ENCODE data around the gene APOB.
"Not testable (repeated sequence)": the region's sequence is repeated elsewhere in the genome, so short reads cannot be mapped to it uniquely, and the experiment has no call there.

Gene APOB

DNA sequence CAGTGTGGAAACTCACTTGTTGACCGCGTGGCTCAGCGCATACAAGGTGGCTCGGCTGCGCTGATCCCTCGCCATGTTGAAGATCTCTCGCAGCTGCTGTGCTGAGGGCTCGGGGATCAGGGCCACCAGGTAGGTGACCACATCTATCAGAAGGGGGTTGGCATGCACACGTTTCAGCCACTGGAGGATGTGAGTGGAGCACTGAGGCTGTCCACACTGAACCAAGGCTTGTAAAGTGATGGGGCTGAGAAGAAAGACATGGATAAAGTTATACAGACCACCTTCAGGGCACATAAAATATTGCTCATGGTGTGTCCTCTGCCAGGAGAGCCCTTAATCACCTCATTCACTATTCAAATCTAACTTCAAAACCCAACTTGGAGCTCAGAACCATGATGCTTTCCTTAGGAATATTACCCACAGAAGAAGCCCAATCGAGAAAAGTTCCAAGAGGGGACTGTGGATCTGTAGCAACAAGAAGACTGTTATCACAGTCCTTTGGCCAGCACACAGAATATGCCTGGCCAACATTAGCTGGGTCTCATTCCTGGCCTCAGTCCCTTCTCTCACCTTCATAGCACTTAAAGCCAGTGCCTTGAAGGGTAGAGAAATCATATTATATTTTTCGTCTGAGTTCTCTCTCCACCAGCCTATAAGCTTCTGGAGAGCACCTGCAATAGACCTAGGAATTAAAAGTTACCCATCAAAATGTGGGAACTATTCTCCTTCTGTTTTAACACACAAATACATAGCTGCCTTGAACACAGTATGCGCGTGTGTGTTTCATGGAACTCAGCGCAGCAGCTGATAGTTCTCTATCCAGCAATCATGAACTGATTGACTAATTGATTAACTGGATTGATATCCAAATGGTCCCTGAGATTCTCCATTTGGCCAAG lies 11.3 kb downstream of the APOB start:
- no peak for DNase-seq

DNA sequence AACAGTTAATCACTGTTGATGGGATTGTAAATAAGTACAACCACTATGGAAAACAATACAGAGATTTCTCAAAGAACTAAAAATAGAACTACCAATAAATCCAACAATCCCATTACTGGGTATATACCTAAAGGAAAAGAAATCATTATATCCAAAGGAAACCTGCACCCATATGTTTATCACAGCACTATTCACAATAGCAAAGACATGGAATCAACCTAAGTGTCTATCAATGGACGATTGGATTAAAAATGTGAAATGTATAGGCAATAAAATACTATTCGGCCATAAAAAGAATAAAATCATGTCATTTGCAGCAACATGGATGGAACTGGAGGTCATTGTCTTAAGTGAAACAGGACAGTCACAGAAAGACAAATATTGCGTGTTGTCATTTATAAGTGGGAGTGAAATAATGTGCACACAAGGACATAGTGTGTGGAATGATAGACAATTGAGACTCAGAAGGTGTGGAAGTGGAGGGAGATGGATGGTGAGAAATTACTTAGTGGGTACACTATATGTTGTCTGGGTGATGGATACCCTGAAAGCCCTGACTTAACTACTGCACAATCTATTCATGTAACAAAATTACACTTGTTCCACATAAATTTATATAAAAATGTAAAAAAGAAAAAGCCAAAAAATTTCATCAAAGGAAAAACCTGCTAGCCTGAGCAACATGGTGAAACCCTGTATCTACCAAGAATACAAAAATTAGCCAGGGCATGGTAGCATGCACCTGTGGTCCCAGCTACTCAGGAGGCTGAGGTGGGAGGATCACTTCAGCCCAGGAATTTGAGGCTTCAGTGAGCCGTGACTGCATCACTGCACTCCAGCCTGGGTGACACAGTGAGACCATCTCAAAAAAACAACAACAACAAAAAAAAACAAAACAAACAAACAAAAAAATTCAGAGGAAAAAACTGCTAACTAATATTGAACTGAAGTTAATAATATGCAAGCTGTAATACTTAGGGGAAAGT lies 12.6 kb downstream of the APOB start:
- DNase-seq, result no peak

DNA sequence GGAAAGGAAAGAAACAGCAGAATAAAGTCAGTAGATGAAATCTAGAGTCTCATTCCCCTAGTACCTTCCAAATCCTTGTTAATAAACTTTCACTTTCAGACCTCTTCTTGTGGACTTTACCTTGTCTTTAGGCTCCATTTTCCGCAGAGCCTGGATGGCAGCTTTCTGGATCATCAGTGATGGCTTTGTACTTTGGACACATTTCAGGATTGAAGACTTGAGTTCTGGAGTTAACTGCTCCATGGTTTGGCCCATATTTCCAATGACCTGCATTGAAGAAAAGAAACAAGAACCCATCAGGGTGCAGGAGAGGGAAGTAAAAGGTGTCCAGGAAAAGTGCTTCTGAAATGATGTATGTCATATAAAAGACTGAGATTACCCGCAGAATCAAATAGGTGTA lies 14.4 kb downstream of the APOB start:
- no peak for DNase-seq

DNA sequence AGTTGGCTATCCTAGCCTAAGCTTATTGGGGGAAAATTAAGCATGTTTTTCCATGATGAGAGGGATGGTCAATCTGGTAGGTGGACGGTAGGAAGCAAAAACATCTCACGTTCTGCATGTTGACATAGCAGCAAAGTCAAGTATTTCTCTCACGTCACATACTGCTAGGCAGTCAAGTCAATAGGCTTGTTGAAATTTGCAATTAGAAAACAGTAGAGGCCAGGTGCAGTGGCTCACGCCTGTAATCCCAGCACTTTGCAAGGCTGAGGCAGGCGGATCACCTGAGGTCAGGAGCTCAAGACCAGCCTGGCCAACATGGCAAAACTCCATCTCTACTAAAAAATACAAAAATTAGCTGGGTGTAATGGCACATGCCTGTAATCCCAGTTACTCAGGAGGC lies 14.9 kb downstream of the APOB start:
- DNase-seq, result not testable (repeated sequence)

DNA sequence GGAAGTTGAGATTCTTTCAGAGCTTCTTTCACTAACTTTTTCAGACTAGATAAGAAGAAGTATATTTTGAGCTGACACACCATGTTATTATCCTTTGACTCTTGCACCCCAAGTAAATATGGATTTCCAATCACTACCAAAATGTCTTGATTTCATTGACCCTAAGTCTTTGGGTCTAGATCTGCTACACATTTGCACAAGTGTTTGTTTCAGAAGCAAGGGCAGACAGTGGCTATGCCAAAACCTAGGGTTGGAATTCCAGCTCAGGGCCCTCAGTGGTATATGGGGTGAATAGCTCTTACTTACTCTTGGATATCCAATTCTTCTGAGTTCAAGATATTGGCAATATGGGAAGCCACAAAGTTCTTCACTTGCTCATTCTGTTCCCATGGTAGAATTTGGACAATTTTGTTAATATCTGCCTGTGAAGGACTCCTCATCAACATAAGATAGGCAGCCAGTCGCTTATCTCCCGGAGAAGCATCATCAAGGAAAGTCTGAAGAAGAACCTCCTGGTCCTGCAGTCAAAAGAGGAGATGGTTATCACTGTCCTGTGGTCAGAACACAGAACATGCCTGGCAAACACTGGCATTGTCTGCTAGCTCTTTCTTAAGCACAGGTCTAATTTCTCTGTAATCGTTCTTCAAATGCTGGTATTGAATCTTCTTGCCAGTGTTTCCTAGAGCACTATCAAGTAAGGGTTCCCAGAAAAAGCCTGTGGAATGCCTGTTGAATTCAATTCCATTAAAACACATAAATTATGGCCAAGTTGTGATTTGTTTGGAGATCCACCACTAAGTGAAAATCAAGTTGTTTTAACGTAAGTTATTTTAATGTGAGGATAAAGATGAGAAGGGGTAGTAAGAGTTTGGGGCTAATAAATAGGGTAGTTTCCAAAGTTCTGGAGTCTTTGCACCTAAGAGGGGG lies 15.6 kb downstream of the APOB start:
- no peak for DNase-seq

DNA sequence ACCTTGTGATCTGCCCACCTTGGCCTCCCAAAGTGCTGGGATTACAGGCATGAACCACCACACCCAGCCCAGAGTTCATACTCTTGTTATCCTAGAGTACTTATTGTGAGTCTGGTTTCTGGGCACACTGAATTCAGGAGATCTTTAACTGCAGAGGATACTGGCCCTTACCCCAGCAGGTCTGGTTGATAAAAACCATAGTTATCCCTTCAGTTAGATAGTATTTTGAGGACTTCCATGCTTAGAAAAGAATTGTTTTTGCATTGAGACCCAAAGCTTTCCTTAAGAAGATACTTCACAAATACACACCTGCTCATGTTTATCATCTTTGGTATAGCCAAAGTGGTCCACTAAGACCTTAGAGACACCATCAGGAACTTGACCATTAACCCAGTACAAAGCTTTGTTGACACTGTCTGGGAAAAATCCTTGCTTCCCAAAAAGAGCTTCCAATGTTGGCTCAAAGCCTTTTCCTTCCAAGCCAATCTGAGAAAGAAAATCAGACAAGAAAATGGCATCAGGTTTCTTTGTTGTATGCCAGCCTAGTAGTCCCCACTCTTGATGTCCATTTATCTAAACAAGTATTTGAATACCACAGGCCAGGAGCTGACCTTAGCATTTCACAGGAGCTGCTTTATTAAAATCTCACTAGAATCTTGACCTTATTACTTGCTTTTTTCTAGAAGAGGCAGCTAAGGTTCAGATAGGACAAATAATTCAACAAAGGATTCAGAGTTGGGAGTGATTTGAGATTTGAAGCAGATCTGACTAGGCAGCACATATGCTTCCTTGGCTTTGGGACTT lies 17.2 kb downstream of the APOB start:
- DNase-seq, result no peak

DNA sequence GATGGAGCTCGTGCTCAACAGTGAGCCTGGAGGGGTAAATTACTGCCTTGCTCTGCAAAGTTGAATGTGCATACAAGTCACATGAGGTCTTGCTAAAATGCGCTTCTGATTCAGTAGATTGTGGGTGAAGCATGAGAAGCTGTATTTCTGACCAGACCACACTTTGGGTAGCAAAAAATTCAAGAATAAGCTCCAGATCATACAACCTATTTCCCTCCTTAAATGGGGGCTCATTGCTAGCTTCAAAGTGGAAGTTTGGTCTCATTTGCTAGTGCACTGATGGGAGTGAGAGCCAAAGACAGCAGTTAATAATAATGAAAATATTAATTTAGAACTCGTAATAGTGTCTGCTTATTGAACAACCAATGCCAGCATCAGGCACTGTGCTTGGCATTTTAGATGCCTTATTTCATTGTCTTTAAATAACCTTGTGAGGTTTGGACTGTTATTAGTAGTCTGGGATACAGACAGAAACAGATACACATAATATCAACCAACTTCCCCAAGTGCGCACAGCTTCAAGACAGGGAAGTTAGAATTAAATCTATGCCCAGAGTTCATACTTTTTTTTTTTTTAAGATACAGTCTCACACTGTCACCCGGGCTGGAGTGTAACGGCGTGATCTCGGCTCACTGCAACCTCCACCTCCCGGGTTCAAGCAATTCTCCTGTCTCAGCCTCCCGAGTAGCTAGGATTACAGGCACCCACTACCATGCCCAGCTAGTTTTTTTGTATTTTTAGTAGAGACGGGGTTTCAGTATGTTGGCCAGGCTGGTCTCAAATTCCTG lies 18.0 kb downstream of the APOB start:
- no peak for DNase-seq

DNA sequence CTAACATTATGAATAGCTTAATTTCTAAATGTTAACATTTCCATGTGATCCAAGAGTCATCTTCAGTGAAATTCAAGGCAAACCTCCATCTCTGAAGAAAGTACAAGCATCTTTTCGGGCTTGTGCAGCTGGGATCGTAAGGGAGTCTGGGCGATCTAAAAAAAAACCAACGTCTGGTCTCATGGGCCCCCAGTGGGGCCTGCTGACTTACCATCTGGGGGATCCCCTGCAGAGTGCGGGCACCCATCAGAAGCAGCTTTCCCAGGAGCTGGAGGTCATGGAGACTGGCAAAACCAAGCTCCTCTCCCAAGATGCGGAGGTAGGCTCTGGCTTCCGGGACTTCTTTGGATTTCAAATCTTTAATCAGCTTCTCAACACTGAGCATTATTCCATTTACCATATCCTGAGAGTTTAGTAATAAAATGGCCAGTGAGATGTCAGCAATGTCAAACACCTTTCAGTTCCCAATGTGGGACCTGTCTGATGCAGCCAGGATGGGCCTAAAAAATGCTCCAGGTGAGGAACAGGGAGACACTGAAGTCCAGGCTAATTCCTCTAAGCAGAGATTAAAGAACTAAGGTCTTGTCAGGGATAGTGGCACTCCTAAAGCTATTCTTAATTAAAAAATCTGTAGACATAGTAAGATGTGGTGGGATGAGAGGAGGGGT lies 19.0 kb downstream of the APOB start:
- no peak for DNase-seq

DNA sequence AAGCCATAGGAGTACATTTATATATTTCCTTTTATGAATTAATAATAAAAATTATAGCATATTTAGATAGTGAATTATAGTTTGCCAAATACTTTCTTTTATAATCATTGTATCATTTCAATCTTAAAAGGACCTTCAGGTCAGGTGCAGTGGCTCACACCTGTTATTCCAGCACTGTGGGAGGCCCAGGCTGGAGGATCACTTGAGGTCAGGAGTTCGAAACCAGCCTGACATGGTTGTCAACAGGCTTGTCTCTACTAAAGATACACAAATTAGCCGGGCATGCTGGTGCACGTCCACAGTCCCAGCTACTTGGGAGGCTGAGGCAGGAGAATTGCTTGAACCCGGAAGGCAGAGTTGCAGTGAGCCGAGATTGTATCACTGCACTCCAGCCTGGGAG lies 19.7 kb downstream of the APOB start:
- DNase-seq, result no peak

DNA sequence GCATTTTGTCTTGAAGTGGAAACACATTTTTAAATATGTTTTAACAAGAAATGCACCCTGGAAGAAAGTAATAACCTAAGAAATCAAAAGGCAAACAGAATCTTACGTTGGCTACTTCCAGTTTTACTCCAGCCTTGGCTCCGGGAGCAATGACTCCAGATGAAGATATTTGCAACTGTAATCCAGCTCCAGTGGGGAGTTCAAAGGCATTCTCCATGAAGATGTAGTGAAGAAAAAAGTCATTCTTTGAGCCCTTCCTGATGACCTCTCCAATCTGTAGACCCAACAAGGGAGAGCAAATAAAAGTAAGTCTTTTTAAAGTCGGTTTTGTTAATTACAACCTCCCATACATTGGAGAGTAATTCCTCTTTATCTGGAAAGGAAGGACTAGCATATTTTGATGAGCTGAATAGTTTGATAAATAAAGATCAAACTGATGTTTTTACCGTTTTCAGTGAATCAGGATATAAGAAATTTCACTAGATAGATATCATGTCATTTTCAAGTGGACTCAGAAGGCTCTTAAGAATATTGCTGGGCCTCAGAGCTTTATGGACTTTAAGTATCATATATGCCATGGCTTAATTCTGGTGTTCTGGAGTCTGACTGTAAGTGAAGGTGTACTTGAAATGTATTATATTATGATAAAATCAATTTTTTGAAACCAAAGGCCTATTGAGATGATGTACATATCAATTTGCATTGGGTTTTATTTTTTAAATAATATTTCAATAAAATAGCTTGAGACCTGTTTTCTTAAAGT lies 20.3 kb downstream of the APOB start:
- DNase-seq, result no peak

DNA sequence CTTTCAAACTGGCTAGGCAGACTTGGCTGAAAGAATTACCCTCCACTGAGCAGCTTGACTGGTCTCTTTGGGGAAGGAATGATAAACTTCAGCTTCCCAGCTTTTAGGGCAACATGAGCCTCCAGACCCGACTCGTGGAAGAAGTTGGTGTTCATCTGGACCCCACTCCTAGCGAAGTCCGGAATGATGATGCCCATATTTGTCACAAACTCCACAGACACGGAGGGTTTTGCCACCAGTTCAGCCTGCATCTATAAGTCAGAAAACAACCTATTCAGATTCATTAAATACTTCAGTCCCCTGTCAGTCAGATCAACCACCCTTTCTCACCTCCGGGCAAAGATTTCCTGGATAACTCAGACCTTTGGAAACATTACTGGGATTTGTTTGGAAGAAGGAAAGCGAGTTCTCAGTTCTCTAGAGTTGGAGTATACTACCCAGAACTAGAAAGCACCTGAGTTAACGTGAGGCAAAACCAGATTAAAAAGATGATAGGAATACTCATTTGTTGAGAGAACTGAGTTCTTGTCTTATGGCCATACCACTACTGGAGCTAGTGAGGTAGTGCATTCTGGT lies 21.0 kb downstream of the APOB start:
- DNase-seq, result no peak

DNA sequence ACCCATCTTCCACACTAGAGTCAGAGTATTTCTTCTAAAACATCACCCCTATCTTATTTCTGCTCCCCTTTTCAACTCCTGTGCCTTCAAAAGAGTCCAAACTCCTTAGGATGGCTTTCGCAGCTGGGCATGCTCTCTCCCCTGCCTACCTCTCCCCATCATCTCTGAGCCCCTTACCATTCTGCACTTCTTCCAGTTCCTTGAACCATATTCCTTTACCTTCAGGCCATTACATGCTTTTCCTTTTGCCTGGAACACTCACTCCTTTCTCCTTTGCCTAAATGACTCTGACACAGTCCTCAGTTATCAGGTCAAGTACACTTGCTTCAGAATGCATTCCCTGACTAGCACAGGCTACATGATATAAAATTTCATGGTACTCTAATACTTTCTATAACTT lies 22.4 kb downstream of the APOB start:
- DNase-seq, result no peak

DNA sequence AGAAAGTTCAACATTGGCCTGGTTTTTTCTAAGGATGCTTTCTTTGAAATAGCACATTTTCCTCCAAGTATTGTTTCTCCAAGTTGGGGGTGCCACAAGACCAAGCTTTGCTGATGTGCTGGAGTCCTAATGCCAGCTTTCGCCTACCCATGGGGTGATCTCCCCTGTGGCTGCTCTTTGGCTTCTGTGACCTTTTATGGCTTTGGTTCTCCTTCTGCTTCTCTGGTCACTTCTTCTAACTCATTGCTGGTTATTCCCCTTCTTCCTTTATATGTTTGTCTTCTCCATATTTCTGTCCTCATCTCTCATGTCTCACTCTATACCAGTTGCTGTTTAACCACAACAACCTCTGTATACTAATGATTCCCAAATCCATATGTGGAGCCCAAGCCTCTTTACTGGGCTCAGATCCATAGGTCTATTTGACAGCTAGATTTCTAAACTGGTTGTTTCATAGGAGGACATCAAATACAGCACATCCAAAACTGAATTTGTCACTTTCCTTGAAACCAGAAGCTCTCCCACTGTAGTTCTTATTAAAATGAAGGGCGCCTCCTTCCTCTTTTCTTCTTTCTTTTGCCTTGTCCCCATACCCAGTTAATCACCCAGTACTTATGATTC lies 23.1 kb downstream of the APOB start:
- no peak for DNase-seq

DNA sequence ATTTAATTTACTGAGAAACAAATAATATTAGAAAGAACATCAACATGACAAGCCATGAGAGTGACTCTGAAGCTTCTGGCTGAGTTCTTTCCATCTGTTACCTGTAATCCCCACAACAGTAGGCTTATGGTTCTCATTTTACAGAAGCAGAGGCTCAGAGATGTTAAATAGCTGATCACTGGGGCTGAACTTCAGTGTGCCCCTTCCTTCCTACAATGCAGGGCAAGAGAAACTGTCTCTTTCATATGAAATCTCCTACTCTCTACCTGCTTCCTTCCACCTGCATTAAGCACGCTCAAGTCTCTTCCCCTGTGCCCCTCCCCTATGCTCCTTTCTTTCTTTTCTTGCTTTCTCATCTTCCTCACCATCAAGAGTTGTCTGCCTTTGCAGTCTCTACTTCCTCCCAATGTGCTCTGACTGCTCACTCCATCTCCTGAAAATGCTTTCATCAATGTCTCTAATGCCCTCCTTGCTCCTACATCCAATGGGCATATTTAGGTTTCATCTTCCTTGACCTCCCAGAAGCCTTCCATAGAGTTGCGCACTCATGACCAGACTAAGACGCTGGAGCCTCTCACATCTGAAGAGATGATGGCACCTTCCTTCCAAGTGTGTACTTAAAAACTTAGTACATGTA lies 23.7 kb downstream of the APOB start:
- no peak for DNase-seq

DNA sequence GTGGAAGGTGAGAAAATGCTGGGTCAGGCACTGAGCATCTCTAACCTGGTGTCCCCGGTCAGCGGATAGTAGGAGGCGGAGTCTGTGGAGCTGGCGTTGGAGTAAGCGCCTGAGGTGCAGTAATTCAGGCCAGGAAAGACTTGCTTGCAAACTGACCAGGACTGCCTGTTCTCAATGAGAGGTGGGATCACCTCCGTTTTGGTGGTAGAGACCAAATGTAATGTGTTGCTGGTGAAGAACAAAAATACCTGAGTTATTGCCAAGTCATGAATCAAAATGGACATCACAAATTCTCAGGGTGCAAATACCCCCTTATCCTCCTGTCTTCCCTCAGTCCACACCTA lies 24.2 kb downstream of the APOB start:
- no peak for DNase-seq

DNA sequence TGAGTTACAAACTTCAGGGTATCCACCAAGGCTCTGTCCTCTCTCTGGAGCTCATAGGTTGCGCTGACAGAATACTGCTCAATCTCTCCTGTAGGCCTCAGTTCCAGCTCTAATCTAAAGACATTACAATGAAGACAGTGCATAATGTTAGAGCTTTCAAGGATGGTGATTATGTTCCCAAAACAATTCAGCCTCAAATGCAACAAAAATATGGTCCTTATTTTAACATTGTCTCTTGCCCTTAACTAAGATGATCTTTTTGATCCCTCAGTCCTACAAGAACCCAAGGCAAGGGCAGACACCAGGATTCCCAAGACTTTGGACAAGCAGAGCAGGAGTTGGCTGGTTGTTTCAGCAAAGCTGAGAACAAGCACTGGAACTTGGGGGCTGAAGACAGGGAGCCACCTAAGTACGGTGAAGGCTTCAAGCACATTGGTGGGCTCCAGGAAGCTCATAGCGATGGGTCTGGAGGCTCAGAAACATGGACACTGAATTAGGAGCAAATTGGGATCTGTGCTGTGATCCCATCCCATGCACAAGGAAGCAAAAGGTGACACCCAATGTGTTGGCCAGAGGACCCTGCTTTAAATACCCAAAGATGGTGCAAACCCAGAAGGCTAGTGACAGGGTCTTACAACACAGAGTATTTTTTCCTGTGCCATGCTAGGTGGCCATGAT lies 24.7 kb downstream of the APOB start:
- DNase-seq, result no peak

DNA sequence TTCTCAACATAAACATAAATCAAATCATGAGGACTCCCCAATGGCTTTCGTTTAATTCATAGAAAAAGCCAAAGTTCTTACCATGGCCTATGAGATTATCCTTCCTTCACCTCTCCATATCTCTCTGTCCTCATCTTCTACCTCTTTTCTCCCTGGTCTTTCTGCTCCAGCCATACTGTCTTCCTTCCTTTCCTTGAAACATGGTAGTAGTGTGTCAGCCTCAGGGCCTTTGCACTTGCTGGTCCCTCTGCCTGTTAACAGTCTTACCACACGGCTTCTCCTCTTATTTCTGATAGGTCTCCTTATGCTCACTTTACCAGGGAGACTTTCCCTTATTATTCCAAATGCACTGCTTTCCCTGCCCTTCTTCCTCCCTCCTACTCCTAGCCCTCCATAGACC lies 25.6 kb downstream of the APOB start:
- no peak for DNase-seq
